ENCODE results near the gene PSMG1.
A peak's percentile ranks its signal among the peaks of the same experiment; 100 is the strongest.
"Not testable (repeated sequence)": the region's sequence is repeated elsewhere in the genome, so short reads cannot be mapped to it uniquely, and the experiment has no call there.

The PSMG1 gene, protein sequence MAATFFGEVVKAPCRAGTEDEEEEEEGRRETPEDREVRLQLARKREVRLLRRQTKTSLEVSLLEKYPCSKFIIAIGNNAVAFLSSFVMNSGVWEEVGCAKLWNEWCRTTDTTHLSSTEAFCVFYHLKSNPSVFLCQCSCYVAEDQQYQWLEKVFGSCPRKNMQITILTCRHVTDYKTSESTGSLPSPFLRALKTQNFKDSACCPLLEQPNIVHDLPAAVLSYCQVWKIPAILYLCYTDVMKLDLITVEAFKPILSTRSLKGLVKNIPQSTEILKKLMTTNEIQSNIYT

GRCh38 chr21:39183272-39184049 lies at the start of gene PSMG1:
PSMG1 (minus strand) TSS chr21:39183451; CDS start chr21:39183385, 66 bp downstream.
- peak; percentile 71 for DNase-seq (ENCODE audit: low spot score)

GRCh38 chr21:39232861-39233291 lies 49.6 kb upstream of the PSMG1 start:
- DNase-seq (ENCODE audit: low spot score), result no peak

DNA sequence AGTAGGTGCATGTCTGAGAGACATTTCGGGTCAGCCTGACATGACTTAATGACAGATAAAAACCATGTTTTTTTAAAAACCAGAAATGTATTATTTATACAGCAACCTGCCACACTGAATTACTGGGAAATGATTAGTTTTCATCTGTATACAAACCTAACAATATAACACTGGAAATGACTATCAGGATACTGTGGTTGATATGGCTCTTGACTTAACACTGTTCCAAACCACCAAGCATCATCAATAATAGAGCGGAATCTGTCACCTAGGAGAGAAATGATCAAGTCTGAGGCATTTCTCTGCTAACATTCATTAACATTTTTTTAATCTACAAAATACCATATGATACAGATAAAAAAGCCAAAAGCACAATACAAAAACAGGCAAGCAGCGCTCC lies 41.7 kb upstream of the PSMG1 start:
- DNase-seq (ENCODE audit: low spot score), result no peak

GRCh38 chr21:39221997-39222486 lies 38.8 kb upstream of the PSMG1 start:
- DNase-seq (ENCODE audit: low spot score), result no peak

DNA sequence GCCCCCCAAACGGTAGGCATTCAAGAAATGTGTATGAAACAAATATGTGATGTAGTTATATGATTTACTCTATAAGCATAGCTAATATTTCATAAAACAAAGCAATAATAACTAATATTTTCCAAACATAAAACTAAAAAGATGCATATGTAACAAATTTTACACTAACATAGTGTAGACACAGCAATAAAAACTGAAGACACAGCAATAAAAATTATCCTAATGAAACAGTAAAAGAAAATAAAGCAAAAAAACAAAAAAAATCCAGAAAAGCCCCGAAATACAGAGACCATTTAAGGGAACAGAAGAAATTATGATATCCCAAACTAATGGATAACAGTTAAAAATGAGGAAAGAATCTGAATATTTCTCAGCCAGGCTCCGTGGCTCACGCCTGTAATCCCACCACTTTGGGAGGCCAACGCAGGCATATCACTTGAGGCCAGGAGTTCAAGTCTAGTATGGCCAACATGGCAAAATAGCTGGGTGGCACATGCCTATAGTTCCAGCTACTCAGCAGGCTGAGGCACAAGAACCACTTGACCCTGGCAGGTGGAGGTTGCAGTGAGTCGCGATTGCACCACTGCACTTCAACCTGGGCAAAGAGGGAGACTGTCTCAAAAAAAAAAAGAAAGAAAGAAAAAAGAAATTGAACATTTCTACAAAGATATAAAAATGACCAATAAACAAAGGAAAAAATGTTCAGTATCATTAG lies 38.2 kb upstream of the PSMG1 start:
- no peak for DNase-seq (ENCODE audit: low spot score)

DNA sequence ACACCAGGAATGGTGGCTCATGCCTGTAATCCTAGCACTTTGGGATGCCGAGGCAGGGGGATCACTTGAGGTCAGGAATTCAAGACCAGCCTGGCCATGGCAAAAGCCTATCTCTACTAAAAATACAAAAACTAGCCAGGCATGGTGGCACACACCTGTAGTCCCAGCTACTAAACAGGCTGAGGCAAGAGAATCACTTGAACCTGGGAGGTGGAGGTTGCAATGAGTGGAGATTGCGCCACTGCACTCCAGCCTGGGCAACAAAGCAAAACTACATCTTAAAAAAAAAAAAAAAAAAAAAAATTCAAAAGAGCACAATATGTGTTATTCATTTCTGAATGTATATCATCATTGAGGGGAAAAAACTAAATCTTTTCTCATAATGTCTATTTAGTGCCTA lies 37.6 kb upstream of the PSMG1 start:
- not testable (repeated sequence) for DNase-seq (ENCODE audit: low spot score)

GRCh38 chr21:39220150-39220549 lies 36.9 kb upstream of the PSMG1 start:
- DNase-seq (ENCODE audit: low spot score), result no peak

GRCh38 chr21:39218082-39218409 lies 34.8 kb upstream of the PSMG1 start:
- peak; percentile 4 for DNase-seq (ENCODE audit: low spot score)

GRCh38 chr21:39217356-39218081 lies 34.3 kb upstream of the PSMG1 start:
- no peak for DNase-seq (ENCODE audit: low spot score)

DNA sequence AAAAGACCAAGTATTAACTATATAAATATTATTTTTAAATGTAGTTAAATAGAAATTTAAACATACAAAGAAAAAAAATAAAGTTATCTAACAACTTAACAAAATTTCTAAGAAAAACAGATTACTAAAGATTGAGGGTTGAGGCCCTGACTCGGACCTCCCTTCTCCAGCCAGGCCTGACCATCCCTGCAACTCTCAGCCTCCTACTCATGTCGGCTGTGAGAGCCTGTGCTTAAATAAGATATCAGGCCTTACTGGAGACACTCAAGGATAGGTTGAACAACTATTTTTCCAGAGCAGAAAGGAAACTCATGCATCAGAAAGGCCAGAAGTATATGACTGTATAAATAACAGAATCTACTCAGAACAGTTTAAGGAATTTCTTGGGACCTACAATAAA lies 33.0 kb upstream of the PSMG1 start:
- DNase-seq (ENCODE audit: low spot score), result no peak

DNA sequence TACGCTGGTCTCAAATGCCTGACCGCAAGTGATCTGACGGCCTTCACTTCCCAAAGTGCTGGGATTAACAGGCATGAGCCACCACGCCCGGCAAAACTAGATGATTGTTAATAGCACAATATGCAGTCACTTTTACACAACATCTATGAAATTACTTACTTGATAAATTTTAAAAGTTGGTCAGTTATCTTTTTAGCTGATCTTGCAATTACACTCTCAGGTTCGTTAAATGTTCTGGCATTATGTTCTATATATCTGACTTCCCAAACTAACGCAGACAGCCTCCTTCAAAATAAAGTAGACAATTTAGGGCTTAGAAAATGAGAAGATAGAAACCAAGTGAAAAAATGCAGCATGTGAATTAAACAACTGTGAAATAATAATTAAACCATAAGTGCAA lies 31.8 kb upstream of the PSMG1 start:
- no peak for DNase-seq (ENCODE audit: low spot score)

DNA sequence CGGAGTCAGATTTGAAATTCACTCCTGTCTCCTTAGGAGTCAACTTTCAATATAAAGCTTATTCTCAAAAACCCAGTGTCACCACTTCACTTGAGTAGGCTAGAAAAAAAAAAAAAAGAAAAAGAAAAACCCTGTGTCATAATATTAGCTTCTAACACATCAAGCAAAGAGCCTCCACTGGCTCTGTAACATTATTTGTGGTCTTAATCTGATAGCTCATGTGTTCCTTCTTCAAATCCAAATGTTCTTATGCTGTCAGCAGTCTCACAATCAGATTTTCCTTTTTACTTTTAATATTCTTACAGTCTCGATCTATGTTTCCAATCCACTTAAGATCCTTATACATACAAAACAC lies 26.1 kb upstream of the PSMG1 start:
- DNase-seq (ENCODE audit: low spot score), result no peak

GRCh38 chr21:39208624-39209333 lies 25.5 kb upstream of the PSMG1 start:
- no peak for DNase-seq (ENCODE audit: low spot score)

- DNase-seq (ENCODE audit: low spot score), result no peak
These were observed 20.9 kb upstream of the PSMG1 start for GRCh38 chr21:39204134-39204533.

DNA sequence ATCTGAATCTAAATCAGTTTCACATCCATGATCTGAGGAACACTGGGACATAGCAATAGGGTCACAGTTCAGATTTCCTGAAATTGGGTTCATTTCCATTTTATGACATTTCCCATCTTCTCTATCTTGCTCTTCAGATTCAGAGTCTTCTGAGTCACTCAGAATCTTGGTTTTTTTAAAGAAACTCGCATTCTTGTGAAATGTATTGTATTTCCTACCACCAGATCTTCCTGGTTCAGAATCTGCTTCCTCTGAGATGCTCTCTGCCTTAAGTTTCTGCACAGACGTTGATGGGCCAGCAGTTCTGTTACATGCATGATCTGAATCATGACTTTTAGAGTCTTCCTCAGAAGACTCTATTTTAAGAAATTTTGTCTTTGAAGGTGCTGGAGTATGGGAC lies 15.5 kb upstream of the PSMG1 start:
- no peak for DNase-seq (ENCODE audit: low spot score)

GRCh38 chr21:39197448-39198233 lies 14.4 kb upstream of the PSMG1 start:
- DNase-seq (ENCODE audit: low spot score), result no peak

GRCh38 chr21:39196838-39197237 lies 13.6 kb upstream of the PSMG1 start:
- DNase-seq (ENCODE audit: low spot score), result no peak

GRCh38 chr21:39196310-39196709 lies 13.1 kb upstream of the PSMG1 start:
- DNase-seq (ENCODE audit: low spot score), result no peak

DNA sequence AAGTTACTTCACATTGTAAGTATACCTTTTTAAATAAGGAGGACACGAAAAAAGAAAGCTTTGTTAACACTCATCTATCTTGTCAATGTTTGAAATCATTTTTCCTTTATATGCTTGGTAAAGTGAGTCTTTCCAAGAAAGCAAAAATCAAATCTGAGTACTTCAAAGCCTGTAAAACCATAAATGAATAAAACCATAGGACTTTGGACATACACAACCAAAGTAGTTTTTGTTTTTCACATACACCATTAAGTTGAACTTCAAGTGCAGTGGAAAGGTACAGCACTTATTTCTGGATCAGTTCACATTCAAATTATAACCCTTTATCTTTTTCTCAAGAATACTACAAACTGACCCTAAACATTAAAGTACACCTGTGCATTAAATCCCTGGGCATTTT lies 10.1 kb upstream of the PSMG1 start:
- DNase-seq (ENCODE audit: low spot score), result no peak

GRCh38 chr21:39189857-39190604 lies 6.8 kb upstream of the PSMG1 start:
- DNase-seq (ENCODE audit: low spot score), result no peak
